Fibroblast of lung (primary cell): ENCODE measurements around the gene HGS.

Source experiments
- CTCF ChIP-seq, 2 donors: IDR thresholded peaks in 1 of 2; conservative IDR thresholded peaks in 1 of 2; 1 replicate in 1 of 2; 2 replicates in 1 of 2; pipeline ENCODE4 v1.5.1; 2011 to 2012; ENCODE audit warnings: low read length in 2 of 2, control low read depth in 1 of 2, inconsistent platforms in 1 of 2, low read depth in 1 of 2, mild to moderate bottlenecking in 1 of 2
- EZH2 ChIP-seq: IDR thresholded peaks from 2 replicates; pipeline ENCODE4 v1.5.1; 2012; ENCODE audit warnings: low read length, control low read depth, mild to moderate bottlenecking; ENCODE audit errors: missing control alignments

- TF ChIP-seq EZH2 (peak; percentile 72), CTCF (conservative IDR thresholded peaks at IDR 0.05 in 1 of 2, IDR thresholded peaks at IDR 0.05 in 1 of 2; ENCODE audit: low read depth in 1 of 2, low read length in 2 of 2) (no peak)
Measured at GRCh38 chr17:81647640-81648012, 36.2 kb upstream of the HGS start.
